HG02970 (cell line): ENCODE results near the gene KCNJ14.

Experiments
- ATAC-seq: cut with Tn5 transposase; IDR thresholded peaks from one replicate; pipeline ENCODE4 v1.9.1; 2021; ENCODE audit warnings: mild to moderate bottlenecking, moderate library complexity, moderate number of reproducible peaks; ENCODE audit not compliant: unreplicated experiment, low FRiP score

The KCNJ14 gene

DNA sequence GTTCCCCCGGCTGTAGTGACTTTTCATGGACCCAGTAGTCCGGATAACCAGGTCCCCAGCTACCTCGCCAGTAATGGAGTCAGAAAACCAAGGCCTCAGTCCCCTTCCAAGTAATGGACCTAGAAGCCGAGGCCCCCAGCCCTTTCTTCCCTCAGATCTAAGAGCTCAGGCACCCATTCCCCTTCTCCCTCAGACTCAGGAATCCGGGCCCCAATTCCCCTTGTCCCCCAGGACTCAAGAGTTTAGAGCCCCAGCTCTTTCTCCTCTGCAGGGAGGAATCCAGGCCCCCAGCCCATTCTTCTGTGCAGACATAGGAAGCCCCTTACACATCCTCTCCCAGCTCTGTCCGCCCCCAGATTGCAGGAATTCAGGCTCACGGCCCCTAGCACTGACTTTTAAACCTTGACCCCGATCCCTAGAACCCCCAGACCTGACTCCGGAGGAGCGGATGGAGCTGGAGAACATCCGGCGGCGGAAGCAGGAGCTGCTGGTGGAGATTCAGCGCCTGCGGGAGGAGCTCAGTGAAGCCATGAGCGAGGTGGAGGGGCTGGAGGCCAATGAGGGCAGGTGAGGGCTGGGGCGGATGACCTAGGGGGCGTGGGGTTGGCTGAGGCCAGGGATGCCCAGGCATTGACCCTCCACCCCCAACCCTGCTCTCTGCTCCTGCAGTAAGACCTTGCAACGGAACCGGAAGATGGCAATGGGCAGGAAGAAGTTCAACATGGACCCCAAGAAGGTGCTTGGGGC lies 14.7 kb downstream of the KCNJ14 start:
- no peak for ATAC-seq

- ATAC-seq, result no peak
Measured at GRCh38 chr19:48470856-48471255, 15.5 kb downstream of the KCNJ14 start.

DNA sequence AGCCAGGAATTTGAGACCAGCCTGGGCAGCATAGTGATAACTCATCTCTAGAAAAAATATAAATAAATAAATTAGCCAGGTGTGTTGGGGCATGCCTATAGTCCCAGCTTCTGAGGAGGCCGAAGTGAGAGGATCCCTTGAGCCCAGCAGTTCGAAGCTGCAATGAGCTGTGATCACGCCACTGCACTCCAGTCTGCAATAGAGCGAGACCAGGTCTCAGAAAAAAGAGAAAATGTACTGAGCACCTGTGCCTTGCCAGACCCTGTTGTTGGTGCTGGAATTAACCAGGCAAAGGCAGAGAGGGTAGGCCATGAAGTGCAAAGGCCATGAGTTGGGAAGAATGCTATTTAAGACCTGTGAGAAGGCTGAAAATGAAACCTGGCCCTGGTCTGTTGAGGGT lies 16.5 kb downstream of the KCNJ14 start:
- no peak for ATAC-seq

DNA sequence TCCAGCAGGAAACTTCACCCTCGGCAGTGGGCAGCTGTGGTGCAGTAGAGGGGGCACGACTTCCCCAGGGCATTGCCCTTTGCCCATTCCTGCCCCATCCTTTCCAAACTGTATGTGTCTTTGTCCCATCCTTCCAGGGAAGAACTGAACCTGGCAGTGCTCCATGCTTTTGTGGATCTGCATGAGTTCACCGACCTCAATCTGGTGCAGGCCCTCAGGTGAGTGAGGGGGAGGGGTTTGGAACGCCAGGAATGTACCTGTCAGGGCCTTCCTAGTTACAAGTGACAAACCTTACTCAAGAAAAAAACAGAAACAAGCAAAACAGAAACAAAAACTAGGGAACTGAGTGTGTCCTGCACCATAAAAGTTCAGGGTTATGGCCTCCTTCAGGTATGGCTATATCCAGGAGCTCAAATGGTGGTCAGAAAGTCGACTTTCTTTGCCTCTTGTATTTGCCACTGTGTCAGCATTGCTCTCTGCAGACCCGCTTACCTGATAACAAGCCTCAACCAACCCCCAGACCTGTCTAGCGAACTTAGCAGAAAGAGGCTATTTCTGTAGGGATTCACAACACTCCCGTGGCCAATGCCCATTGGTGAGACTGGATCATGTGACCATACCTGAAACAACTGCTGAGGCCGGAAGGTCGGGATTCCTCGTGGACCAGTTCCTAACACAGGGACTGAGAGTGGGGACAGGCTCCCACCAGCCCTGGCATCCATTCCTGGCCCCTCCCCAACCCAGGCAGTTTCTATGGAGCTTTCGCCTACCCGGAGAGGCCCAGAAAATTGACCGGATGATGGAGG lies 18.0 kb downstream of the KCNJ14 start:
- ATAC-seq, result no peak

GRCh38 chr19:48474084-48474592 lies 18.8 kb downstream of the KCNJ14 start:
- no peak for ATAC-seq

GRCh38 chr19:48475369-48476068 lies 20.1 kb downstream of the KCNJ14 start:
- no peak for ATAC-seq

DNA sequence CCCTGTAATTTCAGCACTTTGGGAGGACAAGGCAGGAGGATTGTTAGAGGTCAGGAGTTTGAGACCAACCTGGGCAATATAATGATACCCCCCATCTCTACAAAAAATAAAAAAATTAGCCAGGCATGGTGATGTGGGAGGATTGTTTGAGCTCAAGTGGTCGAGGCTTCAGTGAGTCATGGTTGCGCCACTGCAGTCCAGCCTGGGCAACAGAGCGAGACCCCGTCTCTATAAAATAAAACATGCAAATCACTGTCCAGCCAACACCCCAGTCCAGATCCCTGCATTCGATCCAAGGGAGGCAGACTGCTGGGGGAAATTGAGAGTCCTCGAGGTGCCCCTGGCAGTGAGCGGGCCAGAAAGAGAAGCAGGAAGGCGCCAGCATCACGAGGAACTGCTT lies 20.8 kb downstream of the KCNJ14 start:
- ATAC-seq, result no peak

DNA sequence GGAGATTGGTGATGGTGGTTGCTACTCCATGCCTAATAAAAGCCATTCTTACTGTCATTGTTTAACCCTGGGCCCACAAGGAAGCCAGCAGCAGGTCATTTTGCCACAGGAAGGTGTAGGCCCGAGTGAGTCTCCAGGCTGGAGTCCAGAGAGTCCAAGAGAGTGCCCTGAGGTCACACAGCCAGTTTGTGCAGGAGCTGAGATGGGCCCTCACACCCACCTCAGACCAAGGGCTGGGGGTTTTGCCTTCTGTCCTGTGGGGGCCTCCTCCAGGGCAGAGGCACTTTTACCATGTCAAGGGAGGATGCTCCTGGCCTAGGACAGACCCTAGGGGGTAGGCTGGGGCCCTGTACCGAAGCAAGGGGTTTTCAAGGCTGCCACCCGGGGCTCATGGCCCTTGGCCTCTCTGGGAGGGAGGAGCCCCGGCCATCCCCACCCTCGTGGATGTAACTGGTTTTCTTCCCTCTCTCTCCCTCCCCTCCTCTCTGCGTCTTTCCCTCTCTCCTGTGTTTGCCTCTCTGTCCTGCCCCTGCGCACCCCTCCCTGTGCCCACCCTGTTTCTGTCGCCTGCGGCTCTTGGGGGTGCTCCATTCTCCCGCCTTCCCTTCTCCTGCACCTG lies 21.8 kb downstream of the KCNJ14 start:
- no peak for ATAC-seq

DNA sequence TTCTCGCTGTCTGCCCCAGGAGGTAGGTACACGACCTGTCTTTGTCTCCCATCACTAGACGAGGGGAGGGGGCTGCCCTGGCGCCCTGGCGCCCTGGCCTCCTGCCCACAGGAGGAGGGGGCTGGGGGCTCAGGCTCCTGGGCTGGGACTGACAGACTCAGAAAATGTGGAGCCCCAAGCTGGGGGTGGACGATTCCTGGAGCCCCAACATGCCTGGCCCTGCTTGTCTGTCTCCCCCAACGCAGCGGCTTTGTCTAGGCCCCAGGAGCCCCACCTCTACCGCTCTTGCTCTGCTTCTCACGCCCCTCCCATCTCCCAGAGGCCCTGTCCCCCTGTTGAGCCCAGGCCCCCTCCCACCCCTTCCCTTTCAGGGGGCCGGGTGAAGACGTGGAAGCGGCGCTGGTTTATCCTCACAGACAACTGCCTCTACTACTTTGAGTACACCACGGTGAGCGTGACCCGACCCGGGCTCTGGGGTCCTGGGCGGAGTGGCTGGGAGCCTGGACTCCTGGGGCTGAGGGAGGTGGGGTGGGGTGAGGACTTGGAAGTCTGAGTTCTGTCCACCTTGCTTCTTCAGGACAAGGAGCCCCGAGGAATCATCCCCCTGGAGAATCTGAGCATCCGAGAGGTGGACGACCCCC lies 22.4 kb downstream of the KCNJ14 start:
- no peak for ATAC-seq

DNA sequence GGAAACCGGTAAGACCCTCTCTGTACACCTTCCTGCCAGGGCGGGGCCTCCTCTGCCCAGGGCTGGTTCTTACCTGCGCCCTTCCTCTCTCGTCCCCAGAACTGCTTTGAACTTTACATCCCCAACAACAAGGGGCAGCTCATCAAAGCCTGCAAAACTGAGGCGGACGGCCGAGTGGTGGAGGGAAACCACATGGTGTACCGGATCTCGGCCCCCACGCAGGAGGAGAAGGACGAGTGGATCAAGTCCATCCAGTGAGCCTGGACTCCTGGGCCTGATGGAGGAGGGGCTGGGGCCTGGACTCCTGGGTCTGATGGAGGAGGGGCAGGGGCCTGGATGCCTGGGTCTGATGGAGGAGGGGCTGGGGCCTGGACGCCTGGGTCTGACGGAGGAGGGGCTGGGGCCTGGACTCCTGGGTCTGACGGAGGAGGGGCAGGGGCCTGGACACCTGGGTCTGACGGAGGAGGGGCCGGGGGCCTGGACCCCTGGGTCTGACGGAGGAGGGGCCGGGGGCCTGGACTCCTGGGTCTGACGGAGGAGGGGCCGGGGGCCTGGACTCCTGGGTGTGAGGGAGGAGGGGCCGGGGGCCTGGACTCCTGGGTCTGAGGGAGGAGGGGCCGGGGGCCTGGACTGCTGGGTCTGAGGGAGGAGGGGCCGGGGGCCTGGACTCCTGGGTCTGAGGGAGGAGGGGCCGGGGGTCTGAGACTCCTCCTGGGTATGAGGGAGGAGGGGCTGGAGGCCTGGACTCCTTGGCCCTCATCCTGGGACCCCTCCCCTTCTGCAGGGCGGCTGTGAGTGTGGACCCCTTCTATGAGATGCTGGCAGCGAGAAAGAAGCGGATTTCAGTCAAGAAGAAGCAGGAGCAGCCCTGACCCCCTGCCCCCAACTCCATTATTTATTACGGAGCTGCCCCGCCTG lies 23.2 kb downstream of the KCNJ14 start:
- no peak for ATAC-seq

DNA sequence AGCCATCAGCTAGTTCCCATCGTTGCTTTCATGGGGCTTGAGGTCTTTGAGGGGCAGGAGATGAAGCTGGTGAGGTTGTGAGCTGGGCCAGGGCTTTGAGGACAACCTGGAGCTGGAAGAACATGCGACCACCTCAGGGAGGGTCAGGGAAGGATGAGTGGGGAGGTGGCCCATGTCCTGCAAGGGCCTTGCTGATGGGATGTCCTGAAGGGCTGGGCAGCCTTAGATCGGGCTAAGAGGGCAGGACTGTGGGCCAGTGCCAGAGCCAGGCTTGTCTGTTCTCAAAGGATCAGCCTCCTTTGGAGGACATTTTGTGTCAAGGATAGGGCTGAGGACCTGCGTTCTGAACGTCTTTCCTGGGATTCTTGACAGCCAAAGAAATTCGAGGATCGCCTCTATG lies 24.3 kb downstream of the KCNJ14 start:
- no peak for ATAC-seq

DNA sequence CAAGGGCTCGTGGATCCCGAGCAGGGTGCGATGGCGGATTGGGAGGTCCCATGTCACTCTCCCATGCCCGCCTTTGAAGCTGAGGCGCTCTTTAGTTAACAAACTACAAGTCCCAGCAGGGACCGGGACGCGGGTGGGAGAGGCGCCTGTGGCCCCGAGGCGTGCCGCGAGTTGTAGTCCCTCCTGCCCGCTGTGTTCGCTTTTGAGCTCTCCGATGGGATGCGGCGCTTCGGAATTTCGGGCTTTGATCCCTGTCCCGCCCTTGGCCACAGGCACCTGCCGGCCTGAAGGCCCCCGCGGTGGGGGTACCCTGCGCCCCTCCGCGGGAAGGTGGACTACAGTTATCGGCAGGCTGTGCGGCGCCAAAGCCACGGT lies 24.8 kb downstream of the KCNJ14 start:
- ATAC-seq, result no peak

- ATAC-seq, result no peak
Measured at GRCh38 chr19:48480558-48481500, 25.5 kb downstream of the KCNJ14 start.

GRCh38 chr19:48481846-48482639 lies 26.7 kb downstream of the KCNJ14 start:
- no peak for ATAC-seq

DNA sequence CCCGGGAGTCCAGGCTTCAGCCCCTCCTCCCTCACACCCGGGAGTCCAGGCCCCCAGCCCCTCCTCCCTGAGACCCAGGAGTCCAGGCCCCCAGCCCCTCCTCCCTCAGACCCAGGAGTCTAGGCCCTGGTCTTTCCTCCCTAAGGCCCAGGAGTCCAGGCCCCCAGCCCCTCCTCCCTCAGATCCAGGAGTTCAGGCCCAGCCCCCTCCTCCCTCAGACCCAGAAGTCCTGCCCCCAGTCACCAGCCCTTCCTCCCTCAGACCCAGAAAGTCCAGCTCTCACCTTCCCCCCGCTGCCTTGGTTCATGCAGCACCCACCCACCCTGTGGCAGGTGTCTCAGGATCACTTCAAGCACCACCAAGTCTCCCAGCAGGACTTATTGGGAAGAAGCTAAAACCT lies 27.9 kb downstream of the KCNJ14 start:
- ATAC-seq, result no peak

DNA sequence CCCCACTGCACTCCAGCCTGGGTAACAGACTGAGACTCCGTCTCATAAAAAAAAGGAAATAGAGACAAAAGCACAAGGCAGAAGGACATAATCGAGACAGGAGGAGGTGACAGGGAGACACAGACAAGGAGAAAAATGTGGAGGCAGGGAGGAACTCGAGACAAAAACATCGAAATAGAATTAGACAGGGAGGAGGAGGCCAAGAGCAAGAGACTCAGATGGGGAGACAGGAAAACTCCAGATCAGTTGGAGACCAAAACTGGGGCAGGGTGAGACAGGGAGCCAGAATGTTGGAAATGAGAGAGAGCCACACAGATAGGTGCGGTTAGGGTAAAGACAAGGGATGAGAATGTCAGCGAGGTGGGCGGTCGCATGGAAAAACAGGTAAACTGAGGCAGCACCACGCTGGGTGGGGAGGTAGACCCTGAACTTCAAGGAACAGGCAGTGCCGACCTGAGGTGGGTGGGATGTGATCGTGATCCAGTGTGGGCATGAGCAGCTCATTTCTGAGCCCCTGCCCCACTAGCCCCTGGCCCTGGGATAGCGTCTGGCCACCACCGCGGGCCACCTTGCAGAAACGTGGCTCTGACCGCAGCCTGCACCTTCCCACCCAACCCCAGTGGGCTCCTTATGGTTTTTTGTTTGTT lies 29.0 kb downstream of the KCNJ14 start:
- ATAC-seq, result no peak
